NCI-H2029 treated with DMSO at 0.1 percent for 48 hours (cell line): ENCODE data around the gene SOX9.

Experiments
- DNase-seq: peaks from one replicate; lab custom pipeline; 2025; lab: John Stamatoyannopoulos, UW

The SOX9 gene

DNA sequence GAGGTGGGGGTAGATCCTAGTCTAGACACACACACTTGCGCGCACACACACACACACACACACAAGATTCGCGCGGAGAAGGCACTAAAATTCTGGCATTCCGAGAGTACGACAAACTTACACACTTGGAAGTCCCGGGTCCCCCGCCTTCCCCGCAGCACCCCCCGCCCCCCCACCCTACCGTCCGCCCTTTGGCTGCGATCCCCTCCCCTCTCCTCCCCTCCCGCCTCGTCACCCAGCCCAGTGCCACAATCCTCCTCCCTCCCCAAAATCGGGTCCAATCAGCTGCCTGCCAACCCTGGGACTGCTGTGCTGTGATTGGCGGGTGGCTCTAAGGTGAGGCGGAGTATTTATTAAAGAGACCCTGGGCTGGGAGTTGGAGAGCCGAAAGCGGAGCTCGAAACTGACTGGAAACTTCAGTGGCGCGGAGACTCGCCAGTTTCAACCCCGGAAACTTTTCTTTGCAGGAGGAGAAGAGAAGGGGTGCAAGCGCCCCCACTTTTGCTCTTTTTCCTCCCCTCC is at the start of gene SOX9:
Gene SOX9, plus strand, starts transcription at position 379 of the 522 bp plus-strand sequence. CDS start 372 bp downstream, outside the sequence.
- peak; percentile 83 for DNase-seq

DNA sequence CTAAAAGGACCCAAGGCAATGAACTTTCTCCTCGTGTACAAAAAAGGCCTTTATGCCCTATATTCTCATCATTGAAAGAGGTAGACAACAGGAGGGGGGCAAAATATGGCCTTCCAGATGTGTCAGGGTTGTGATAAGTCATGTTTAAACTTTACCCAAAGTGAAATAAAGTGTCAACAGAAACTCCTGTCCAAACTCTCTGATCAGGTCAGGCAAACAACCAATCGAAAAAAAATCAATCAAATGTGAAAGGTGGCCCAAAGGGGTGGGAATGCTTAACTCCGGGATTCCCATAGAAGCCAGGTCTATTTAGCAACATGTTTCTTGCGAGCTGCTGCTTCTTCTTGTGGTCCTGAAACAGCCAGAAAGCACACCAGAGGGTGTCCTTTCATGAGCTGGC is 49.5 kb upstream of the SOX9 start:
- no peak for DNase-seq

DNA sequence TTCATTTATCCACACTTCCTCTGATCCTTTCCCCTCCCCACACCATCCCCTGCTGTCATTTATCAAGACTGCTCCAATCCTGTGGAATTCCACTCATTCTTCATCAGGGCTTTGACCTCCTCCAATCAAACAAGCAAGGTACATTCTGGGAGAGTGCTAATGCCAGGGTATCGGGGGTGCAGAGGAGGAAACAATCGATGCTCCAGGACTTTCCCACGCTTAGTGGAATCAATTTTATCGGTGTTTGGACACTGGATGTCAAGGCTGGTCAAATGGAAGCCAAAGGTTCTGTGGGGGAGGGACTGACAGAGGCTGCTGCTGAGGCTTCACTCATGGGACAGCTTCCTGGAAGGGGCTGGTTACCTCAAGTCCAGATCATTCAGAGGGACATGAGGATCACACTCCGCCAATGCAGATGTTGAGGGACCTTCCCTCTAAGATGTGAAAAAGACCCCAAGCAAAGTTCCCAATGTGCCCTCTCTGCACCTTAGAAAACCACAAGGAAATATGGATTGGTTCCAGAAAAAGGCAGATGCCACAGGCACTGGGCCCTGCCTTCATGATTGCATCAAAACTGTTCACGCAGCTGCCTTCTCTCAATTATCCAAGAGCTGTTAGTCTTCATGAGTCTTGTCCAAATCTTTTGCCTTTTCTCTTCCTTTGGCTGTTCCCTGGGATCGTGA is 44.7 kb upstream of the SOX9 start:
- no peak for DNase-seq

DNA sequence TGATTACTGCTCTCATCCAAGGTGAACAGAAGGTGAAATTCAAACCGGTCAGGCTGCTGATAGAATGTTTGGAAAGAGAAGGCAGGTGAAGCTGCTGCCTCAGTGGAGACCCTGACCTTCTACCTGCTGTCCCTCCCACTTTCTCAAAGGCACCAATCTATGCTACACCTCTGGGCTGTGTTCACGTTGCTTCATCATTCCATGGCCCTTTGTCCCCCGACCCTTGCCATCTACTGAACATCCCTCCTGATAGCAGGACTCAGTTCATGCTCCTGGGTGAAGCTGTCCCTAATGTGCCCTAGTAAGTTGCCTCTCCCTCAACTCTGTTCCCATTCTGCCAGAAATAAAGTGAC is 44.2 kb upstream of the SOX9 start:
- no peak for DNase-seq

DNA sequence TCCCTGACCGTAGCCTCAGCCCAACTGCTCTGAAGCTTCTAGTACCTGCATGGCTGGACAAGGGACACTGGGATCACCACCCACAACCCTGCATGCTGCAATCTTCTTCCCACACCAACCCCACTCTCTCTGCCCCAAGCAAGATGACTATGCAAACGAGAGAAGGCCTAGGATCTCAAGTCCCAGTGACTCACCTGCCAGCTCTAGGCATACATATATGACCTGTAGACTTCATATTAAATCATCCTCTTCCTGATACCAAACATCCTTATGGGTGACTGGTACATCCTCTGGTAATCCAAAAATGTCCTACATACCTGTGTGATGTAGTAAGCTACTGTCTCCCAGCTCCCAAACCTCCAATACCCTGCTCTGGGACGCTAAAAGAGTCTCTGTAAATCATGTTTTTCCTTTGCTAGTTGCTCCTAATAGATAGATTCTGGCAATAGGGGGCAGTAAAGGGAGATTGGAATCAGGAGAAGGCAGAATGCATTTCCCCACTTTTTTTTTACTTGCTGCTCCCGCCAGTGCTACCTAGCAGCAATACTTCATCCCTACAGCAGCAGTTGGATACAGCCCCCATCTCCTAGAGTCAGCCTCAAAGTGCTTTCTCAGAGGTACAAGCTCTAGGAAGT is 43.4 kb upstream of the SOX9 start:
- no peak for DNase-seq

DNA sequence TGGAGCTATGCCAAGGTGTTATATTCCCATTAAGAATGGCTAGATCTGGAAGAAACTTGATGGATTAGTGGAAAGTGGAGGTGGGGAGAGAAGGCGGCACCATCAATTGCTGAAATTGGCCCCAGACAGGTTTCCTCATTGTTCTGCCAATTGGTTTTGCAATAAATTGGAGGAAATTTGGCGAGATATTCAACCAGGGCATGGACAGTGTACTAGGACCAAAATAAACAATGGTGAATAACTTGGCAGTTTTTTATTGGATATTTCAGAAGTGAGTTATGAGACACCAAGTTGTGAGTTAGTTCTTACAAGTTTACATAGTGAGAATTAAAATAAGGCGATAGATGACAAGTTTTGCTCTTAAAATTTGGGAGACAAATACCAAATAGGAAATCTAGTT is 41.1 kb upstream of the SOX9 start:
- no peak for DNase-seq

DNA sequence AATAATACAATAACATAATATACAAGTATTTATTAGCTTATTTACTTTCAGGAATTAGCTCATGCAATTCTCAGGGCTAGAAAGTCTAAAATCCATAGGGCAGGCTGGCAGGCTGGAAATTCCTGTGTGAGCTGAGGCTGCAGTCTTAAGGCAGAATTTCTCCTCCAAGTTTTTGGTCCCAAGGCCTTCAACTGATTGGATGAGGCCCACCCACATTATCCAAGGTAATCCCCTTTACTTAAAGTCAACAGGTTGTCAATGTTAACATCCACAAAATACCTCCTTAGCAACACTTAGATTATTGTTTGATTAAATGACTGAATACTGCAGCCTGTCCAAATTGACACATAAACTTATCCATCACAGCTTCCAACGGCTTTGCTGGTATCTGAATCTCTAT is 32.9 kb upstream of the SOX9 start:
- DNase-seq = no peak

DNA sequence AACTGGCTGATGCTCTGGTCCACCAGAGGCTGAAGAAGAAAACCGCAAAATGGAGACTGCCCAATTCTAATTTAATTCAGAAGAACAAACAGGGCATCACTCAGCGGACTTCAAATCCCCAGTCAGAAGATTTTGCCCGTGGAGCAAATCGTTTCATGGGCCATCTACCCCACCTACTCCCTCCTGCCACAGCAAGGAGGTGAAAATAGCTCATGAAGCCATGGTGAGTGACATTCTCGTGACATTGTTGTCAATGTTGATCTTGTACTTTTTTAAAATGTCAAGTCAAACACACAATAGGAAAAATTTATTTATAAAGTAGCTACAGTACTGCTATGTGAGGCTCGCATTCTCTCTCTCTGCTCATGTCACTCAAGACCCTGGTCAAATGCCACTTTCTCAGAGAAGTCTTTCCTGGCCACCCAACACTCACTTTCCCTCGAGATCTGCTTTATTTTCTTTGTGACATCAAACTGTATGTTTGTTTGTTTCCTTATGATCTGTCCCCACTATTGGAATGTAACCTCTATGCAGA is 31.3 kb upstream of the SOX9 start:
- DNase-seq = no peak

DNA sequence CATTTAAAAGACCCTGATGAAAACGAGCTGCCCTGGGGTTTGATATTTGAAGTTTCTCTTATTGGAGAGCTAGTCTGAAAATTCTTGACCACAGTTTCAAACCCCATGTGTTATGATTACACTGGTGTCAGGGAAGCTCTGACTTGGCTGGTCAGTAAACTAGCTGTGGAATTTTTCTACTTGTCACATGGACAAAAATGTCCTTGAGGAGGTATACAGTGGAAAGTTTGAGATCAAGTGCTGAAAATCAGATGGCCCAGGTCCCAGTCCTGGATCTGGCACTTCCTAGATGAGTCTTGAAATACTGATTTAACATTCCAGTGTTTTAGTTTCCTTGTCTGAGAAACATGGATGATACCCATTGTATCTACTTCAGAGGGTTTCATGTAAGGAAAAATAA is 30.7 kb upstream of the SOX9 start:
- DNase-seq = no peak

DNA sequence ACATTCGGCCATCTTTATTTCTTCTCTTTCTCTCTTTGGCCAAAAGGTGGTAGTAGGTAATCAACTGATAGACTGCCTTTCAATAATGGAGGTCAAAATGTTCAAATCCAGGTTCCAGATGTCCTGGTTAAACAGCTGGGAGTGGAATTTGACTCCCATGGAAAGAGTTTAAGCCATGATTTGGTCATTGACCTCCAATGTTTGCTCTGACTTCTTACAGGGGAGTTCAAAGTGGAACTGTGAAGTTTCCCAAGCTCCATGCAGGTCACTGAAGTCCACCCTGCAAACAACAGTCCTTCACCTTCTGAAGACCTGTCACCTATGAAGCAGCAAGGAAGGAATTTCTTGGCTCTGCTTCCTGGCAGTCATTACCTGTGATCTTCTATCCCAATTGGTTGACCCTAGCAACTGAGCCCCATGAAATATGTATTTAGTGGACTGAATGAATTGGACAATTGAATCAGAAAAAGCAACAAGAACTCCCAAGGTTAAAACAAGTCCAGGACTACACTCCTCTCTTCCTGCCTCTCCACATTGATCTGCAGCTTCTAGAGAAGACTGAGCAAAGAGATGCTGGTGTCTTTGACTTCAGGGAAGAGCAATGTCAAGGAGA is 28.0 kb upstream of the SOX9 start:
- DNase-seq = no peak

DNA sequence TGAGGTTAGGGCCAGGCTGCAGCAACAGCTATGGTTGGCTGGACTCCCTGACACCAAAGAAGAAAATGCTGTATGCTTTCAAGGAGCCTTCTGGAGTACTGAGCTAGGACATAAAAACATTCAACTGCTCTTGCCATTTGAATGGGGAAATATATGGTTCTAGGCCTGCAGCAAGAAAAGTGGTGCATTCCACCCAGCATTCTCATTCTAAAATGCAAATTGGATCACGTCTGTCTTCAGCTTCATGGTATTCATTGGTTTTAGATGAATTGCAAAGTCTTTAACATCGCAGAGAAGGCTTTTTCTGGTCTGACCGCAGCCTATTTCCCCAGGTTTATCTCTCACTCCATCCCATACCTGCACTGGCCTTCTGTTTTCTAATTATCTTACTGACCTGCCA is 27.1 kb upstream of the SOX9 start:
- no peak for DNase-seq

DNA sequence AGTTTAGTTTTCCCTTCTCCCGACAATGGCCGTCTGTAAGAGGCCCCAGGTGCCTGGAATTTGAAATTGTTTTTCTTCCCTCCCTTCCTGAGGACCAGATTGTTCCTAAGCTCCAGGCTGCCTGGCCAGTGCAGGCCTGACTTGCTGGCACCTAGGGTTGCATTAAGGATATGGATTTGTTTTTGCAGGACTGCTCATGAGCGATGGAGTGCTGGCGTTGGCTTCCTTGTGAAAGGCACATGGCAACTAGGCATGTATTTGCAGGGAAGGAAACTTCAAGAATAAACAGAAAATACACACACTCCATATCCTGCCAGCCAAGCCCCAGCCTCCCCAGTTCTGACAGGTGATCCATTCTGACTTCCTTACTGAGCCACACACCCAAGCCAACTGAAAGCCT is 25.5 kb upstream of the SOX9 start:
- DNase-seq = no peak

DNA sequence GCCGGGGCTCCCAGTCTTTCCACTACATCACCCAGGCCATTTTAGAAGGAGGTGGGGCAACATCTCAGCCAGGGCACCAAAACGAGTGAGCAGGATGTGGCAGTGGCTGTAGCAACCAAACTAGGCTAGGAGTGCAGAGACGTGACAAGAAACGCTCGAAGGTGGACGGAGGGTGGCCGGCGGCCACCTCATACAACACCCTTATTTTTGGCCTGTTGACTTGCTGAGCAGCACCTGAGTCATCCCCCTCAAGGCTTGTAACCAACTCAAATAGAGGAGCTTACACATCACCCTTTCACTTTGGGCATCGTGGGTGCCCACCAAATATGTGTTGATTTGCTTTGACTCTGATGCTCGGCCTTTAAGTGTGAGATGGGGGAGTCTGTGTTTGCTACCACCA is 23.7 kb upstream of the SOX9 start:
- DNase-seq = no peak

DNA sequence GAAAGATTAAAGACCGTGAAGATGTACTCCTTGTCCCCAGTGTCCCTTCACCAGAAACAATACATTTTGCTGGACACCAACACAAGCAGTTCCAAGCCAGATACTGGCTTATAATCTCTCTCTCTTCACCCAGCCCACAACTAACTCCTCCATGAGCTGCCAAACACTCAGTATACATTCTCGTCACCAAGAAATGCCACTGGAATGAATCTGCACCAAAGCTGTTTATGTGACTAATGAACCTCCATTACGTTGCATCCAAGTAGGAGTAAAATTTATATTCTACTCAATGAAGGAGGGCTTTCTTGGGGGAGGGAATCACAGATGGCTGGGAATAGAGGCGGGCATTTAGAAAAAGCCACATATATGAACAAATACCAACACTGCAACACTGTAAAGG is 20.9 kb upstream of the SOX9 start:
- DNase-seq = no peak

DNA sequence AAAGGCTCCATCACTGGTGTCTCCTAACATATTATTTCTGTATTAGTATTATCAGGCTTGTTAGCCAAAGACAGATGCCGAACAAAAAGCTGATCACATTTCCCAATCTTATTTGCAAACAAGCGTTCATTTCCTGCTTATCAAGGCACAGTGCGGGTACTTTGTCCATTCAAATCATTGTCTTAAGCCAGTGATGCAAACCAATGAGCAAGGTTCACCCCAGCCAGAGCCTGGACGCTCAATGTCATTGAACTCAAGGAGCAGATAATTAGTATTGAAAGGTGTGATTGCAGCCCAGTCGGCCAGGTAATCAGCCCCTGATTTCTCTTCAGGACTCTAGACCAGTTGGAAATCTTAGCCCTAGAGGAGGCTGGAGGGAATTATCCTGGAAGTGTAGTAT is 20.4 kb upstream of the SOX9 start:
- DNase-seq = no peak

DNA sequence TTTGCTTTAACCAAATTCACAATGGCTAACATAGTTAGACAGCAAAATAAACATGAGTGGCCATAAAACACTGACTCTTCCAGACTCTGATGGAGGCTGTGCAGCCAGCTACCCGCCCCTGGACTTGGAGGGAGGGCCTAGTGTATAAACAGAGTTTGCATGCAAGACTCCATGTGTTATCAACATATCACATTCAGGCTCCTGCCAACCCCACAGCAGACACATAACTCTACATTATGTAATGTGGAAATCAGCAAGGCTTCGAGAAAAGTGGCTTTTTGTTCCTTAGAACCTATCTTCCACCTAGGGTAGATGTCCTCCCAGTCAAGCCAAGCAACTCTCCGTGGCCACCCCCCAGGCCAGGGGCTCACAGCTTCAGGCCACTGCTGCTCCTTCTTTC is 19.3 kb upstream of the SOX9 start:
- DNase-seq = no peak

DNA sequence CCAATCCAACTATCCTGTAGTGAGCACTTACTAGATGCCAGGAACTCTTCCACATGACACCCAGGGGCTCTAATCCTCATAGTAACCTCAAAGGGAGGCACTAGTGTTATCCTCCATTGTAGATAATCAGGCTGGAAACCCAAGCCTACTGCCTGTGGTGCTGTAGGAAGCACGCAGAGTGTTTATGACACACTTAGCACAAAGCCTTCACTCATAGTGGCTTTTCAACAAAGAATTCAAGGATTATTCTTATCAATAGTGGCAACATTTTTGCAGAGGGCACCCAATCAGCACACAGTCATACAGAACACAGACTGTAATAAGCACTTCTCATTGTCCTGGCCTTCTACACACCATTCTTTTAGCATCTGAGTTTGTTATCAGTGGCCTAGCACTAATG is 18.5 kb upstream of the SOX9 start:
- DNase-seq = no peak

DNA sequence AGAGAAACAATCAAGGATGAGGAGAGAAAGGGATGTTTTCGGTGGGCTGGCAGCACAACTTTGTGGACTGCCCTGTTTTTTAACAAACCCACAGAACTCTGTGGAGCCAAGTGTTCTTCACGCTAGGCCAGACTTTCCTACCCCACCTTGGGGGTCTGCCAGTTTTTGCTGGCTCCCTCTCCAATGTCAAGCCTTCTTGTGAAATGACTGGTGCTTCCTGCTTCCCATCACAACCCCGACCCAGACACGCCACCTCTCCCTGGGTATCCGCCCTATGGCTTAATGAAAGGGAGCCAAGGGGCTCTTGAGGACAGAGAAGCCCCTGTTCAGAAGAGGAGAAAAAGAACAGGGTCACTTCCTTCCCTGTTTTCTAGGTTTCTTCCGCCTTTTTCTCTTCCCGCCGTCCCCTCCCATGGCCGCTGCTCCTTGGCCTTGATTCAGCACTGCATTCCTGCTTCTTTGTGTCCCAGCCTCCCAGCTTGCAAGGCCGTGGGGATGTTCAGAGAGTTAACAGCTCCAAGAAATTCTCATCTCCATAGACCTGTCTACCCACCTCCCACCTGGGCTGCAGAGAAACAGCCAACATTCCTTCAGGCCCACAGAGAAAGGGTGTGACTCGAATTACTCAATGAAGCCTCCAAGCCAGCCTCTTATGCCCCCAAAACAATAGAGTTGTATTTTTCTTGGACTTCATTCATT is 16.5 kb upstream of the SOX9 start:
- DNase-seq = no peak

DNA sequence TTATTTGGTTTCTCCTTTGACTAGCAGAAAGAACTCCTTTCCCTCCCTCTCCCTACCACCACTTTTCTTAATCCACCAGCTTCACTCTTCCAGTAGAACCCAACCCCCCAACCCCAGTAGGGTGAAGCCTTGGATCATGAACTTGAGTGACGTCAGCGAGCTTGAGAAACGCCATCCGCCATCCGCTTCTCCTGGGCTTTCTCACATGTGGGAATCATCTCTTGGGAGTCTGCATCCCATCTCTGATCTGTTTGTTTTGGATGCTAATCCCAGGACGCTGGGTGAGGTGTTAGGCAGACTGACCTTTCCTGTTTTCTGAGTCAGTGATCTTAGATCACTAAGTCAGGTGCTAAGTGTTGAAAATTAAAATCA is 16.0 kb upstream of the SOX9 start:
- no peak for DNase-seq

DNA sequence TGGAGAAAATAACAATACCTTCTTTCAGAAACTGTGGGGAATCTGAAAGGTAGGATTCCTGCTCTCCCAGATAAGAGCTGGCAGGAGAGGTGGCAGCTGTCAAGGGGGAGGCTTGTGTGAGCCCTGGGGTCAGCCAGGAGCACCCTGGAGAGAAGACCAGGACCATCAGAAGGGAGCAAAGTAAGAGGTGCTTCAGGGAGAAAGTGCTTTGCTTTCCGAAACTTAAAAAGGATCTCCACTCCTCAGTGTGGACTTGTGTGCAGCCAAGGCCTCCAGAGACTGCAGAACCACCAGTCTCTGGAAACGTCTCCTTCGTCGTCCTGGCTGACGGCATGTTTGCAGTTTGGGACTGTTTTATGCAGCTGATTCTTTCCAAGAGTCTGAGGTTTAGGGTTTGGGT is 13.7 kb upstream of the SOX9 start:
- no peak for DNase-seq

DNA sequence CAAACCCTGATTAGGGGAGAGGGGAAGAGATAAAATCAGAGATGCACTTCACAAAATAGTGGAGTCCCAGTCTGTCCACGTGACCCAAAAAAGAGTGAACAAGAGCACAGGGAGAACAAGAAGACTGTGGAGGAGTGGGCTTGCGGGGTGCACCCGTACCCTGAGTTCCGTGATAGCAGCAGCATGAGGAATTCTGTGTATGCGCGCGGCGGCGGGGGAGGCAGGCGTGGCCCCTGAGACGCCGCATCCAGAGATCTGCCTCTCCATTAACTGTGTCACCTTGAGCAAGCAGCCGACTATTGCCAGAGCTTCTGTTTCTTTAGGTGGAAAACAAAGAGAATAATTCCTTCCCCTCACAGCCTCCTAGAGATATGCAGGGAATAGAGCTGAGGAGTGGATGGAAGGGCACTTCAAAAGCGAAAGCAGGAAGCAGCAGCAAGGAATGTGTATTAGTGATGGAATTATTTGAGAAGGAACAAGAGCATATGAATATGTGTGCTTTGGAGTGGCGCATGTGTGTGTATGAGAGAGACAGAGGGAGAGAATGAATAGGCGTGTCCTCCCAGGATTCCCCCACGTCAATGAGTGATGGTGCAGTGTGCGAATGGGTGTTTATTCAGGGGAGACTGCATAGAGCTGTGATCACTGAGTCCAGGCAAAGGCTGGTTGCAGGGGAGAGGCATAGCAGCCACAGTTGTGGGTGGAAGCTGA is 10.4 kb upstream of the SOX9 start:
- no peak for DNase-seq

DNA sequence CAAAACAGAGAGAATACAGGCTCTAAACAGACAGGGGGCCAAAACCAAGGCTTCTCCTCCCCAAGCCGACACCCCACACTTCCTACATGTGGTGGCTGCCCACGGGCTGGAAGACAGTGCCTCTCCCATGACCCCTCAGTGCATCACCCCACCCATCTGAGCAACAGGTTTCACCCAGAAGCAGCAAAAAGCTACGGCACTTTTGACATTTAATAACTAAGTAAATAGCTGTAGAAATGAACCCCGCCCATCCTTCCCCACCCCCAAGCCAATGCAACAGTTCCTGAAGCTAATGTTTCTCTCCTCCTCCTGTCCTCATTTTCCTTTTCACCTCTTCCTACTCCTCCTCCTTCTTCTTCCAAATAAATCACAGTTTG is 9.9 kb upstream of the SOX9 start:
- no peak for DNase-seq
